Measurements from ENCODE around the gene NAP1L1.

NAP1L1 gene

GRCh38 chr12:76035045-76035444, 49.4 kb downstream of the NAP1L1 start:
- H3K4me3 ChIP-seq (replicated peaks; ENCODE audit: insufficient read depth, low read length) = no peak overlapping the region
- no peak overlapping the region for H3K27ac ChIP-seq (replicated peaks)
- peaks cover 4% of the 10 kb centered on the region for H3K27me3 ChIP-seq (ENCODE audit: insufficient read depth, poor library complexity, severe bottlenecking)
- TF ChIP-seq POLR2AphosphoS5 (IDR thresholded peaks at IDR 0.05; ENCODE audit: low read depth) (no peak), CTCF (IDR thresholded peaks at IDR 0.05; ENCODE audit: insufficient read depth, low read length) (no peak), GABPA (IDR thresholded peaks at IDR 0.05; ENCODE audit: low read depth) (no peak), REST (IDR thresholded peaks at IDR 0.05; ENCODE audit: insufficient replicate concordance, low read depth) (no peak), SPI1 (IDR thresholded peaks at IDR 0.05; ENCODE audit: borderline replicate concordance, low read depth) (no peak)
- no peak for DNase-seq (ENCODE audit: low read depth in 1 of 2, low spot score in 1 of 2)

- Histone ChIP-seq H3K27ac (replicated peaks) (no peak overlapping the region), H3K27me3 (ENCODE audit: insufficient read depth, poor library complexity, severe bottlenecking) (peaks cover 8% of the 10 kb centered on the region), H3K4me3 (replicated peaks; ENCODE audit: insufficient read depth, low read length) (no peak overlapping the region)
- TF ChIP-seq CTCF (IDR thresholded peaks at IDR 0.05; ENCODE audit: insufficient read depth, low read length) = no peak
- TF ChIP-seq GABPA (IDR thresholded peaks at IDR 0.05; ENCODE audit: low read depth) = no peak
- no peak for TF ChIP-seq SPI1 (IDR thresholded peaks at IDR 0.05; ENCODE audit: borderline replicate concordance, low read depth)
- TF ChIP-seq POLR2AphosphoS5 (IDR thresholded peaks at IDR 0.05; ENCODE audit: low read depth) = no peak
- TF ChIP-seq REST (IDR thresholded peaks at IDR 0.05; ENCODE audit: insufficient replicate concordance, low read depth) = no peak
- DNase-seq (ENCODE audit: low read depth in 1 of 2, low spot score in 1 of 2) = no peak
These were observed 51.1 kb downstream of the NAP1L1 start for GRCh38 chr12:76033081-76034011.

- Histone ChIP-seq H3K4me3 (replicated peaks; ENCODE audit: insufficient read depth, low read length) (peak overlapping the region; percentile 64), H3K27me3 (ENCODE audit: insufficient read depth, poor library complexity, severe bottlenecking) (peaks cover 8% of the 10 kb centered on the region), H3K27ac (replicated peaks) (peak overlapping the region; percentile 63)
- peak in 1 of 2 experiments; percentile 21 for DNase-seq (ENCODE audit: low read depth in 1 of 2, low spot score in 1 of 2)
- TF ChIP-seq GABPA (IDR thresholded peaks at IDR 0.05; ENCODE audit: low read depth) (no peak), REST (IDR thresholded peaks at IDR 0.05; ENCODE audit: insufficient replicate concordance, low read depth) (no peak), POLR2AphosphoS5 (IDR thresholded peaks at IDR 0.05; ENCODE audit: low read depth) (no peak)
These were observed 52.2 kb downstream of the NAP1L1 start for GRCh38 chr12:76032043-76032981.
